ENCODE measurements around the gene LIMCH1. TPM values are rescaled to one million over a fixed set of nuclear protein-coding genes. Genes with fewer than 3 reads are reported as not detected.

The LIMCH1 gene
- total RNA-seq, 2 donors from 2014 or later, result 3.1 to 5.8 TPM

GRCh38 chr4:41514169-41514568, 23.8 kb upstream of the LIMCH1 start:
- H3K4me3 ChIP-seq (ENCODE audit: low read length), result no peak overlapping the region
- no peak for TF ChIP-seq CTCF (conservative IDR thresholded peaks at IDR 0.05)
- no peaks in the 10 kb centered on the region for H3K36me3 ChIP-seq (ENCODE audit: control insufficient read depth, insufficient read depth, low read length)
- H3K4me1 Mint-ChIP-seq, result no peaks in the 10 kb centered on the region
- no peaks in the 10 kb centered on the region for H3K27me3 ChIP-seq (ENCODE audit: control insufficient read depth, insufficient read depth, low read length, poor library complexity, severe bottlenecking)
- H3K27ac Mint-ChIP-seq, result no peak overlapping the region
- WGBS, 2 experiments (ENCODE audit: insufficient coverage in 1 of 2, insufficient read length in 1 of 2), result 84 to 100% methylated on average over 1 of the region's 1 CpG
- H3K36me3 Mint-ChIP-seq (ENCODE audit: low read depth), result no peaks in the 10 kb centered on the region
- no peak overlapping the region for H3K27ac ChIP-seq (ENCODE audit: low read depth, low read length)
- H3K27me3 Mint-ChIP-seq (ENCODE audit: insufficient read depth), result peaks cover 22% of the 10 kb centered on the region
- H3K4me3 Mint-ChIP-seq, result no peak overlapping the region
- no peaks in the 10 kb centered on the region for H3K9me3 ChIP-seq (ENCODE audit: control insufficient read depth, low read length)
- H3K9ac ChIP-seq (ENCODE audit: extremely low read depth, low read length, poor library complexity, severe bottlenecking), result no peak overlapping the region
- no peaks in the 10 kb centered on the region for H3K4me1 ChIP-seq (ENCODE audit: control insufficient read depth, insufficient read depth, low read length)
- no peak for DNase-seq
- no peaks in the 10 kb centered on the region for H3K9me3 Mint-ChIP-seq

- Histone ChIP-seq H3K36me3 (ENCODE audit: control insufficient read depth, insufficient read depth, low read length) (no peaks in the 10 kb centered on the region), H3K27me3 (ENCODE audit: control insufficient read depth, insufficient read depth, low read length, poor library complexity, severe bottlenecking) (no peaks in the 10 kb centered on the region), H3K9me3 (ENCODE audit: control insufficient read depth, low read length) (no peaks in the 10 kb centered on the region), H3K27ac (ENCODE audit: low read depth, low read length) (no peak overlapping the region), H3K4me1 (ENCODE audit: control insufficient read depth, insufficient read depth, low read length) (no peaks in the 10 kb centered on the region), H3K9ac (ENCODE audit: extremely low read depth, low read length, poor library complexity, severe bottlenecking) (no peak overlapping the region), H3K4me3 (ENCODE audit: low read length) (no peak overlapping the region)
- DNase-seq, result no peak
- H3K4me1 Mint-ChIP-seq, result no peaks in the 10 kb centered on the region
- no peaks in the 10 kb centered on the region for H3K36me3 Mint-ChIP-seq (ENCODE audit: low read depth)
- no peaks in the 10 kb centered on the region for H3K9me3 Mint-ChIP-seq
- no peak overlapping the region for H3K27ac Mint-ChIP-seq
- H3K27me3 Mint-ChIP-seq (ENCODE audit: insufficient read depth), result peaks cover 20% of the 10 kb centered on the region
- WGBS, 2 experiments (ENCODE audit: insufficient coverage in 1 of 2, insufficient read length in 1 of 2), result 91% methylated on average over 9 to 14 of the region's 14 CpGs
- TF ChIP-seq CTCF (conservative IDR thresholded peaks at IDR 0.05), result no peak
- no peak overlapping the region for H3K4me3 Mint-ChIP-seq
Observed at GRCh38 chr4:41514766-41515481, 23.0 kb upstream of the LIMCH1 start.

- Mint-ChIP-seq H3K9me3 (no peaks in the 10 kb centered on the region), H3K4me3 (no peak overlapping the region), H3K27me3 (ENCODE audit: insufficient read depth) (peaks cover 15% of the 10 kb centered on the region), H3K27ac (no peak overlapping the region), H3K36me3 (ENCODE audit: low read depth) (no peaks in the 10 kb centered on the region), H3K4me1 (no peaks in the 10 kb centered on the region)
- no peak overlapping the region for H3K4me3 ChIP-seq (ENCODE audit: low read length)
- H3K9ac ChIP-seq (ENCODE audit: extremely low read depth, low read length, poor library complexity, severe bottlenecking), result no peak overlapping the region
- no peak for DNase-seq
- H3K27me3 ChIP-seq (ENCODE audit: control insufficient read depth, insufficient read depth, low read length, poor library complexity, severe bottlenecking), result no peaks in the 10 kb centered on the region
- no peak for TF ChIP-seq CTCF (conservative IDR thresholded peaks at IDR 0.05)
- no peaks in the 10 kb centered on the region for H3K36me3 ChIP-seq (ENCODE audit: control insufficient read depth, insufficient read depth, low read length)
- no peaks in the 10 kb centered on the region for H3K4me1 ChIP-seq (ENCODE audit: control insufficient read depth, insufficient read depth, low read length)
- H3K27ac ChIP-seq (ENCODE audit: low read depth, low read length), result no peak overlapping the region
- no peaks in the 10 kb centered on the region for H3K9me3 ChIP-seq (ENCODE audit: control insufficient read depth, low read length)
- 86 to 90% methylated on average over 4 of the region's 4 CpGs for WGBS, 2 experiments (ENCODE audit: insufficient coverage in 1 of 2, insufficient read length in 1 of 2)
Observed at GRCh38 chr4:41517121-41517520, 20.8 kb upstream of the LIMCH1 start.
